K562 (cell line): ENCODE results near the gene RPS6KA2. TPM values are rescaled to one million over a fixed set of nuclear protein-coding genes. Genes with fewer than 3 reads are reported as not detected.
"Not testable (repeated sequence)": the region's sequence is repeated elsewhere in the genome, so short reads cannot be mapped to it uniquely, and the experiment has no call there.

Experiments
- ATAC-seq: fragments of 200-7000 bp; cut with Tn5 transposase; 3 replicates; pipeline ENCODE4 v1.9.1; 2020; ENCODE audit warnings: moderate library complexity
- BruUV-seq: library from RNA; stranded (reverse); fragments of 400-500 nt; replicated peaks from 2 replicates; lab custom pipeline; 2021; lab: Mats Ljungman, UMichigan
- CTCF ChIA-PET: fragments of 300-600 bp; formaldehyde crosslinking; extraction: SDS; loops from one replicate; lab custom pipeline; 2021; ENCODE audit warnings: low intra/inter-chr PET ratio; lab: Yijun Ruan, JAX
- POLR2A ChIA-PET: fragments of 300-600, 350-650 bp; sonication (Branson Sonifier 250); formaldehyde crosslinking; extraction: SDS; loops from one replicate; lab custom pipeline; 2021; ENCODE audit warnings: antibody characterized with exemption, inconsistent platforms; lab: Yijun Ruan, JAX
- DNase-seq, 4 experiments: peaks; one replicate each; pipeline versions ENCODE4 v3.0.0 to v3.0.0-alpha.2; 2011 to 2018; ENCODE audit warnings: low spot score in 3 of 4, mixed read lengths in 3 of 4; ENCODE audit errors: extremely low read depth in 1 of 4
- FAIRE-seq: peaks from 2 replicates; lab custom pipeline; 2011; peaks lifted over from hg19 to GRCh38; lab: Jason Lieb, UNC
- H2AFZ ChIP-seq: 2 replicates; pipeline ENCODE4 v1.6.0; 2011; ENCODE audit warnings: low read depth, low read length, control low read depth, inconsistent platforms
- H3K27ac ChIP-seq: fragments of 200-600 bp; 3 replicates; pipeline ENCODE4 v1.8.0; 2011; ENCODE audit warnings: low read depth, mild to moderate bottlenecking, control low read depth, inconsistent platforms, low read length, moderate library complexity, mixed read lengths; ENCODE audit errors: extremely low read depth
- H3K27me3 ChIP-seq, 2 experiments: fragments of 300-600 bp in 1 of 2; 2 replicates in 1 of 2; 3 replicates in 1 of 2; pipeline versions ENCODE4 v1.6.0 to v1.8.0; 2011; ENCODE audit warnings: inconsistent platforms in 2 of 2, low read length in 2 of 2, mild to moderate bottlenecking in 1 of 2, mixed read lengths in 1 of 2, moderate library complexity in 1 of 2; ENCODE audit not compliant: control insufficient read depth in 2 of 2, insufficient read depth in 2 of 2
- H3K36me3 ChIP-seq: fragments of 300-600 bp; 3 replicates; pipeline ENCODE4 v1.8.0; 2011; ENCODE audit warnings: mild to moderate bottlenecking, low read length, inconsistent platforms; ENCODE audit not compliant: control insufficient read depth, insufficient read depth
- H3K4me1 ChIP-seq, 2 experiments: fragments of 200-600 bp in 1 of 2; replicated peaks in 1 of 2; 2 replicates in 1 of 2; 3 replicates in 1 of 2; pipeline versions ENCODE4 v1.5.1 to v1.8.0; 2011; ENCODE audit warnings: inconsistent platforms in 2 of 2, low read length in 2 of 2, mild to moderate bottlenecking in 1 of 2, mixed read lengths in 1 of 2, moderate library complexity in 1 of 2; ENCODE audit not compliant: control insufficient read depth in 2 of 2, insufficient read depth in 2 of 2
- H3K4me2 ChIP-seq: 2 replicates; pipeline ENCODE4 v1.6.1; 2011; ENCODE audit warnings: low read length, control low read depth, inconsistent platforms, mixed read lengths; ENCODE audit not compliant: insufficient read depth
- H3K4me3 ChIP-seq: fragments of 200-600 bp; sonication (generic), shearing (Covaris generic); 2 replicates; pipeline ENCODE4 v1.5.1; 2016; ENCODE audit warnings: control low read depth, inconsistent platforms
- H3K79me2 ChIP-seq: fragments of 200-600 bp; 3 replicates; pipeline ENCODE4 v1.8.0; 2011; ENCODE audit warnings: low read length, inconsistent platforms; ENCODE audit not compliant: control insufficient read depth, insufficient read depth
- H3K9ac ChIP-seq, 2 experiments: 2 replicates each; pipeline versions ENCODE4 v1.6.0 to v1.6.1; 2011; ENCODE audit warnings: low read depth in 2 of 2, low read length in 2 of 2, control low read depth in 1 of 2, inconsistent platforms in 1 of 2, mild to moderate bottlenecking in 1 of 2, mixed read lengths in 1 of 2; ENCODE audit not compliant: insufficient read depth in 1 of 2
- H3K9me1 ChIP-seq: one replicate; pipeline ENCODE4 v1.6.0; 2011; ENCODE audit warnings: inconsistent platforms, mild to moderate bottlenecking, low read length, moderate library complexity; ENCODE audit not compliant: control insufficient read depth, insufficient read depth
- H3K9me3 ChIP-seq: replicated peaks from 2 replicates; pipeline ENCODE4 v1.5.1; 2011; ENCODE audit warnings: low read depth, low read length, inconsistent platforms; ENCODE audit not compliant: control insufficient read depth, insufficient read depth
- H4K20me1 ChIP-seq: replicated peaks from 2 replicates; pipeline ENCODE4 v1.6.1; 2011; ENCODE audit warnings: low read length, inconsistent platforms, mixed read lengths; ENCODE audit not compliant: control insufficient read depth, insufficient read depth
- DPF2 ChIP-seq: fragments of 450-650 bp; IDR thresholded peaks from 2 replicates; pipeline ENCODE4 v1.6.1; 2016
- ZNF444 ChIP-seq: fragments of 250-450 bp; sonication (Bioruptor Pico); IDR thresholded peaks from 2 replicates; pipeline ENCODE4 v1.4.0; 2020; ENCODE audit warnings: mild to moderate bottlenecking, moderate library complexity
- WGBS: fragments of 100-300 bp; shearing (Covaris generic); methylation state at CpG from one replicate; pipeline ENCODE4 v1.1.6; 2016; ENCODE audit warnings: low coverage, mixed read lengths; ENCODE audit not compliant: insufficient coverage; ENCODE audit errors: missing lambda C conversion rate; 5-methylcytosine and 5-hydroxymethylcytosine counted together
- in situ Hi-C: fragments of 300-500 bp; cut with MboI; formaldehyde crosslinking; loops from 4 replicates; pipeline ENCODE4 v1.15.0; 2018; ENCODE audit warnings: inconsistent platforms, mixed read lengths
- intact Hi-C: fragments of 100-400 bp; cut with micrococcal nuclease; formaldehyde crosslinking; loops from 2 replicates; pipeline ENCODE4 v1.14.2; 2022
- polyA plus RNA-seq, 8 experiments: library from polyadenylated mRNA; depleted of rRNA in 4 of 8; stranded (reverse) in 5 of 8; unstranded in 3 of 8; fragments of >200 nt; fragmentation: Nextera tagmentation in 2 of 8; fragmentation: Illumina TruSeq in 1 of 8; extraction: Ambion mirVana in 2 of 8; extraction: Trizol in 1 of 8; gene quantifications; 2 replicates each; pipeline versions ENCODE4 v1.2.1 to v1.2.3, GENCODE V29; 2011 to 2014; ENCODE audit warnings: inconsistent platforms in 1 of 8, missing spikeins in 1 of 8
- total RNA-seq, 7 experiments: library from RNA; depleted of rRNA in 6 of 7; stranded (reverse); fragments of >200 nt in 6 of 7; fragmentation: Illumina TruSeq in 2 of 7; extraction: Trizol in 2 of 7; gene quantifications; 2 replicates each; pipeline versions ENCODE4 v1.2.1 to v1.2.3, GENCODE V29; 2011 to 2021; ENCODE audit warnings: low replicate concordance in 1 of 7
- TF ChIP-seq, protein P1 (sequence below): fragments of 250-450 bp; sonication (Bioruptor Pico); IDR thresholded peaks from 2 replicates; pipeline ENCODE4 v1.4.0; 2020; ENCODE audit warnings: mild to moderate bottlenecking
- TF ChIP-seq, protein P2 (sequence below): sonication (generic); formaldehyde crosslinking; IDR thresholded peaks from 2 replicates; pipeline ENCODE4 v1.8.0; 2022; ENCODE audit warnings: missing genetic modification reagents, mild to moderate bottlenecking, borderline replicate concordance

Gene RPS6KA2
- total and polyA plus RNA-seq, 9 of the 15 experiments (the other 6 are each of a cell fraction or from before 2014, with no cell fraction given), result 0.29 to 1.00 (median 0.53) TPM

DNA sequence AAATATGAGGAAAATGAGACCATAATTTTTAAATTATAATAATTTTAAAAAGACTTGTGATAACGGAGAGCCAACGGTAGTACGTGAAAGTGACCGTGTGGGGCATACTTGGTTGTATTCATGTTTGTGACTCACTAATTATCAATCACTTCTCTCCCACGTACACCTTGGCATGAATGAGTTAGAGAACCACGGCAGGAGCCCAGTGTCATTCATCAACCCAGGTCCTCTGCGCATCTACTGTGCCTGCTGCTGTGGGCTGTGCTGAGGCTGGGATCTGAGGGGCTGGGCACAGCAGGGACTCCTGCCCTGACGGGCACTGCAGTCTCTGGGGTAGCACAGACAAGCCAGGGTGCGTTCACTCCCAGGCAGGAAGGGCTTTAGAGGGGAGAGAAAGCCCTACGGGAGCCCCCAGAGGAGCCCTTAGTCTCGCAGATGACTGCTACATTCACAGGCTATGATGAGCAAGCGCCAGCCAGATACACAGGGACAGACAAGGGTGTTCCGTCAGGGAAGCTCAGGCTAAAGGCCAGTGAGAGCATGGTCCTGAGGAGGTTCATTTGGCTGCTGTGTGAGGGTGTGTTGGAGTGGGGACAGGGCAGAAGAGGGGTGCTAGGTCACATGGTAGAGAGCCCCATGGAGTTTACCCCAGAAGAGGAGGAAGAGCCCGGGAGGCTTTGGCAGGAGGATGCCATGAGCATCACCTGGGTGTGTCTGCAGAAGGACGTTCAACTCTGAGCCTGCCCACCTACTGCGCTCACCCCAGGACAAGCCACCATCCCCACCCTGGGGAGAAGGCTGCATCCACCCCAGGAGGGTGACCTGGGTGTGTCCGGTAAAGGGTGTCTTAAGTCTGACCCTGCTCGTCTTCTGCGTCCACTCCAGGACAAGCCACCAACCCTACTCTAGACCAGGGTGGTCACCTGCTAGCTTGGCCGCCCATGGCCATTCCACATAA, 8.2 kb upstream of the RPS6KA2 start:
- Histone ChIP-seq H3K27ac (no peak overlapping the region), H3K4me3 (no peak overlapping the region), H3K36me3 (no peaks in the 10 kb centered on the region), H3K27me3 (peaks cover 27 to 84% of the 10 kb centered on the region in 2 experiments), H2AFZ (no peak overlapping the region), H3K9ac (no peak overlapping the region), H3K4me1 (no peaks in the 10 kb centered on the region; a peak in 1 of 5 replicates), H3K9me1 (no peaks in the 10 kb centered on the region), H3K4me2 (no peak overlapping the region), H4K20me1 (no peaks in the 10 kb centered on the region), H3K79me2 (no peaks in the 10 kb centered on the region), H3K9me3 (no peaks in the 10 kb centered on the region)
- intact Hi-C loops, result no loop called here
- DNase-seq, result no peak
- 1% methylated on average over 20 of the region's 20 CpGs for WGBS
- ATAC-seq, result no peak
- FAIRE-seq, result no peak
- no TSS peak for BruUV-seq
- TF ChIP-seq DPF2 (no peak), ZNF444 (CRISPR knock-in tag) (no peak)
- TF ChIP-seq, protein P1, sequence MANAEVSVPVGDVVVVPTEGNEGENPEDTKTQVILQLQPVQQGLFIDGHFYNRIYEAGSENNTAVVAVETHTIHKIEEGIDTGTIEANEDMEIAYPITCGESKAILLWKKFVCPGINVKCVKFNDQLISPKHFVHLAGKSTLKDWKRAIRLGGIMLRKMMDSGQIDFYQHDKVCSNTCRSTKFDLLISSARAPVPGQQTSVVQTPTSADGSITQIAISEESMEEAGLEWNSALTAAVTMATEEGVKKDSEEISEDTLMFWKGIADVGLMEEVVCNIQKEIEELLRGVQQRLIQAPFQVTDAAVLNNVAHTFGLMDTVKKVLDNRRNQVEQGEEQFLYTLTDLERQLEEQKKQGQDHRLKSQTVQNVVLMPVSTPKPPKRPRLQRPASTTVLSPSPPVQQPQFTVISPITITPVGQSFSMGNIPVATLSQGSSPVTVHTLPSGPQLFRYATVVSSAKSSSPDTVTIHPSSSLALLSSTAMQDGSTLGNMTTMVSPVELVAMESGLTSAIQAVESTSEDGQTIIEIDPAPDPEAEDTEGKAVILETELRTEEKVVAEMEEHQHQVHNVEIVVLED (CRISPR knock-in tag), result no peak
- TF ChIP-seq, protein P2, sequence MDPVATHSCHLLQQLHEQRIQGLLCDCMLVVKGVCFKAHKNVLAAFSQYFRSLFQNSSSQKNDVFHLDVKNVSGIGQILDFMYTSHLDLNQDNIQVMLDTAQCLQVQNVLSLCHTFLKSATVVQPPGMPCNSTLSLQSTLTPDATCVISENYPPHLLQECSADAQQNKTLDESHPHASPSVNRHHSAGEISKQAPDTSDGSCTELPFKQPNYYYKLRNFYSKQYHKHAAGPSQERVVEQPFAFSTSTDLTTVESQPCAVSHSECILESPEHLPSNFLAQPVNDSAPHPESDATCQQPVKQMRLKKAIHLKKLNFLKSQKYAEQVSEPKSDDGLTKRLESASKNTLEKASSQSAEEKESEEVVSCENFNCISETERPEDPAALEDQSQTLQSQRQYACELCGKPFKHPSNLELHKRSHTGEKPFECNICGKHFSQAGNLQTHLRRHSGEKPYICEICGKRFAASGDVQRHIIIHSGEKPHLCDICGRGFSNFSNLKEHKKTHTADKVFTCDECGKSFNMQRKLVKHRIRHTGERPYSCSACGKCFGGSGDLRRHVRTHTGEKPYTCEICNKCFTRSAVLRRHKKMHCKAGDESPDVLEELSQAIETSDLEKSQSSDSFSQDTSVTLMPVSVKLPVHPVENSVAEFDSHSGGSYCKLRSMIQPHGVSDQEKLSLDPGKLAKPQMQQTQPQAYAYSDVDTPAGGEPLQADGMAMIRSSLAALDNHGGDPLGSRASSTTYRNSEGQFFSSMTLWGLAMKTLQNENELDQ, result no peak
- POLR2A ChIA-PET, result no interaction called here
- CTCF ChIA-PET, result no interaction called here
- in situ Hi-C loops, result no loop called here

DNA sequence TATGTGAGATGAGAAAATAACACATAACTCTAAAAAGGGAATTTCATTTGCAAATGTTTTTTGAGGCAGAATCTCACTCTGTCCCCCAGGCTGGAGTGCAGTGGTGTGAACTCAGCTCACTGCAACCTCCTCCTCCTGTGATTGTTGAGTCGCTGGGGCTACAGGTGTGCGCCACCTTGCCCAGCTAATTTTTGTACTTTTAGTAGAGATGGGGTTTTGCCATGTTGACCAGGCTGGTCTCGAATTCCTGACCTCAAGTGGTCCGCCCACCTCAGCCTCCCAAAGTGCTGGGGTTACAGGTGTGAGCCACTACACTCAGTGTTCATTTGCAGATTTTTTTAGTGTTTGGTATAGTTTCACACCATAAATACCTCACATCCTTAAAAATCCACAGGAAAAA, 7.5 kb upstream of the RPS6KA2 start:
- H3K4me3 ChIP-seq, H3K9ac ChIP-seq, CTCF ChIA-PET, H3K9me1 ChIP-seq, BruUV-seq, in situ Hi-C loops, H3K36me3 ChIP-seq, H3K27ac ChIP-seq, intact Hi-C loops, H4K20me1 ChIP-seq, H3K4me2 ChIP-seq, ATAC-seq, DNase-seq, H2AFZ ChIP-seq, H3K79me2 ChIP-seq, H3K9me3 ChIP-seq, FAIRE-seq, H3K4me1 ChIP-seq: not testable (repeated sequence)
- WGBS, result 2% methylated on average over 4 of the region's 4 CpGs
- POLR2A ChIA-PET, result interaction anchor here (0.5 kb wide), 1 partner anchor 288 kb away, joined by 4 read pairs; no protein-coding TSS in a partner anchor
- H3K27me3 ChIP-seq, result peaks cover 27 to 87% of the 10 kb centered on the region in 2 experiments; a peak in 4 of 5 replicates
